NCI-H2196 treated with DMSO at 0.1 percent for 48 hours (cell line): ENCODE results near the gene FAM240A.
"Not testable (repeated sequence)": the region's sequence is repeated elsewhere in the genome, so short reads cannot be mapped to it uniquely, and the experiment has no call there.

ENCODE experiments used
- DNase-seq: peaks from one replicate; lab custom pipeline; 2025; ENCODE audit not compliant: unreplicated experiment; lab: John Stamatoyannopoulos, UW

FAM240A gene

DNA sequence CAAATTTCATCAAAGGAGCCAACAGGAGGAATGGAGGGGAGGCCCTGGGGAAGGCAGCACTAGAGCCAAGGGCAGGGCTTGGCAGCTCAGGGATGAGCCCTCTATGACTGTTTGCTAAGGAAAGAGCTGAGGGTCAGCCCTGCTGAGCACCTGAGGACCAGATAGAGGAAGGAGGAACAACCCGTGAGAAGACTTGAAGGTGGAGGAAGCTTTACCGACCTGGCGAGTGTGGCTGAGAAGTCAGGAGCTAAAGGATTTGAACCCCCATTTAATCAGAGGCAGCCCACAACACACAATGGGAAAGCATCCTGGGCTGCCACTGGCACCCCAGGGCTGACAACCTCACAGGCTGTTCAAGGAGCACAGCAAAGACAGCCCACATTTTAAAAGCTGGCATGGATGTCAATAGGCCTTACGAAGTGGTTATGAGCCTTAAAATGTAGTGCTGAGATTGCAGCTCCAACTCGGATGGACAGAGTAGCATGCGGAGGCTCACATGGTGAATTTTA, 25.5 kb upstream of the FAM240A start:
- no peak for DNase-seq

DNA sequence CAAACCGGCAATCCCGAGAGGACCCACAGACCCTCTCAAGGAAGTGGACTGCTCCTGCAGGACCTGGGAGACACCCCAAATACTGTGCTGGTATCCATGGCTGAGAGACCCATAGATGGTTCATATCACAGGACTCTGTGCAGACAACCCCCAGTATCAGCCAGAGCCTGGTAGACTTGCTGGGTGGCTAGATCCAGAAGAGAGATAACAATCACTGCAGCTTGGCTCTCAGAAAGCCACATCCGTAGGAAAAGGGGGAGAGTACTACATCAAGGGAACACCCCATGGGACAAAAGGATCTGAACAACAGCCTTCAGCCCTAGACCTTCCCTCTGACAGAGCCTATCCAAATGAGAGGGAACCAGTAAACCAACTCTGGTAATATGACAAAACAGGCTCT, 25.1 kb upstream of the FAM240A start:
- DNase-seq, result not testable (repeated sequence)

DNA sequence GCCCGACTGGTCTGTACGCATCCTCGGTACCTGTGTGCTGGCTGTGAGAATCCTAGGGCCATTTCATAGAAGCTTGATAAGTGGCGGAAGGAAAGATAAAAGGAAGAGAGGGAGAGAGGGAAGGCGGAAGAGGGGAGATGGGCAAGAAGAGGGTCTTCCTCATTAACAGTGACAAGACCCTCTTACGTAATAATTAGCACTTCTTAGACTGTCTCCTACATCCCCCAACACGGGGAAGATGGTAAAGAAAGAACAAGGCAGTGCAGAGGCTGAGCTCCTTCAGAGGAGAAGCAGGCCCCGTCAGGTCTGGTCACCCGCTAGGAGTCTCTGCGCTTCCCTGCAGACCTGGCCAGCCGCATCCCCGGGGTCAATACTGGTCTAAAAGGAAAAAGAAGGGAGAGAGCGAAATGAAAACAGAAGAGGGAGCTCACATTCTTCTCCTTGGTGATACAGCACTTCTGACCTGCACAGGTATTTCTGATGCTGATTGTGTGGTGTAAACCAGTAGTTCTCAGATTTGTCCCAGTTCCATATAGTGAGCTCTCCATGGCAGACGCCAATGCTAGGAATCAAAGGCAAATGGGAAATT, 19.0 kb upstream of the FAM240A start:
- no peak for DNase-seq

DNA sequence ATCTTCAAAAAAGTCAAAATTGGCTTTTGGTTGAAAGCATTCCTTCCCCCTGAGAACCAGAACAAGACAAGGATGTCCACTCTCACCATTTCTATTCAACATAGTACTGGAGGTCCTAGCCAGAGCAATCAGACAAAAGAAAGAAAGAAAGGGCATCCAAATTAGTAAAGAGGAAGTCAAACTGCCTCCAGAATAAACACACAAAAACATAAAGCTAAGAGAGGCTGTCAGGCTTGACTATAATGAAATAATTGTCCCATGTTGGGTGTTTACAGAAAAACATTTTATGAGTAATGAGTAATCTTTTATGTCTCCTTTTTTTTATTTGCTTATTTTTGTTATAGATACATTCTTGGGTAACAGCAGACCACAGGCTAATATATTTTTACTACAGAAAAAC, 18.3 kb upstream of the FAM240A start:
- DNase-seq, result no peak

DNA sequence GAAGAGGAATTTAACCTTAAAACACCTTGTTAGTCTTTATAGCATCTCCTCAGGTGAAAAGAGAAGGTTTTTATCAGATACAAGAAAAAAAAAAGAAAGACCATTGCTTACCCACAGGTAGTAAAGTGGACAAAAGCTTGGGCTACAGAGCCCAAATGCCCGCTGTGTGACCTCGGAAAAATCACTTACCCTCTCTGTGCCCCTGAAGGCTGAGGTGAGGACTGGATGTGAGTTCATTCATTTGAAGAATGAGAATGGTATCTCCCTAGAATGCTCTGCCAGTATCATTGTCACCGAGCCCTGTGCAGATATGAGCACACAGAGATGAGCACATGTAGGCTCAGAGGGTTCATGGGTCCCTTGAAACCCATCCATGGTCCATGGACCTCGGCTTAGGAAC, 17.6 kb upstream of the FAM240A start:
- no peak for DNase-seq

DNA sequence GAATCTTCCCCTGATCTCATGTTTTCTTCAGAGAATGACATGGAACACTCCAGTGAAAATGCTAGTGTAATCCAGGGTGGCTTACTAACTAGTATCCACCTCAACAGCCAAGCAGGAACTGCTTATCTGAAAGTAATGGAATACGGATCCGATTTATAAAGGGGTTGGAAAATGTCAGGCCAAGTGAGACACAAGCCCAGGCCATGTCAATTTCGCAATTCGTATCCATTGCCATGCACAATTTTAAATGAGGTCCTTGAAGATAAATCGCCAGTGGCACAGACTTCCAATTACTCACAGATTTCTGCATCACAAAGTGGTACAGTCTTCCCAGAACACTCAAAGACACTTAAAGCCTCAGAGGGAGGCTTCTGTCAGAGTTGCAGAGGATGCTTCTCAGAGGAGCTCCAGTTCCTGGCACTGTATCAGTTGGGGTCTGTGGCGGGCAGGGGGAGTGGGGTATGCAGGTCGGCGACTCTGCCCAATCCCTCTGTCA, 16.5 kb upstream of the FAM240A start:
- DNase-seq, result no peak

DNA sequence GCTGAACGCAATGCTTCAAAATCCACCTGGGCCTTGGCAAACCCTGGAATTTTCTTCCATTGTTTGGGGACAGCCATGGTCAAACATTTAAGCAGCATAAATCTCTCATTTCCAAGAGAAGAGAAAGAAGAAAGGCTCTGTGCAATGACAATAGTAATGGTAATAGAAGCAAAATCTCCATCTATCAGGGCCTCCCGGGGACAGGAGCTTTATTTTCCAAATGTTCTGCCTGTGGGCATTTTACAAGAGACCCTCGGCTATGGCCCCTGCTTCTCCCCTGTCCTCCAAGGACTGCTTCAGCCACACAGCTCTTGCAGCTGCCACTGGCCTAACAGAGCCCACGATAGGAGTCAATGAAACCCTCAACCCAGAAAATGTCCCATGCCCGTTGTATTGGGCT, 12.7 kb upstream of the FAM240A start:
- no peak for DNase-seq

DNA sequence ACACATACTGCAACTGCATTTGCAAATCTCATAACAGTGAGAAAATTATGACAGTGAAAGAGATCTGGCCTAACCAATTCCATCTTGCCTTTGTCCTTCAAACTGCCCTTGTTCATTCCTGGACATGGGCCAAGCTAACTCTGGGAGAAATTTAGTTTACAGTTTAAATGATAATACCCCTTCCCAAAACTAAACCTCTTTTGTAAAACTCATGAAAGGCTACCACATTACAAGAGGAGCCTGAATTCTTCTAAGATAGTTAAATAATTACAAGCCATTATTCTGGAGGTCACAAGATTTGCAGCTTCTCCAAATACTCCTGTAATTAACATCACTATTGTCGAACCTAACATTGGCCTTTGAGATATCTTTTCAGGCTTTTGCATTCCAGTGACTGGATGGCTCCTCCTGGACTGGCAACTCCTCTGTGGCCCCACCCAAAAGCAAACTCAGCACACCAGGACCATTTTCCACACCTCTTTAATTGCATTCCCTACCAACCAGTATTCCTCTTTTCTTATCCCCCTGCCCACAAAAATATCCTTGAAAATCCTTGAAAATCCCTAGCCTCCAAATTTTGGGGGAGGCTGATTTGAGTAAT, 8.8 kb upstream of the FAM240A start:
- DNase-seq, result no peak

DNA sequence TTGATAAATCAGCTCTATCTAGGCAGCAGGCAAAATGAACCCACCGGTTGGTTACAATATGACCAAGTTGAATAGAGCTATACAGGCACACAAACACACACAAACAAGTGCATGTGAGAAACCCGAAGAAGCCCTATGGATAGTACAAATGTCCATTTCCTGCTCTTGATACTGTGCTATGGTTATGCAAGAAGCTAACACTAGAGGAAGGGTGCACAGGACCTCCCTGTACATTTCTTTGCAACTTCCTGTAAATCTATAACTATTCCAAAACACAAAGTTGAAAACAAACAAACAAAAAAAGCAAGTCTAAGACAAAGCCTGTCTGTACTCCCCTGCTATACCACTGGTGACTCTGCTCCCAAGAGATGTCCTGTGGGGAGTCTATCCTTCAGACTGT, 8.2 kb upstream of the FAM240A start:
- no peak for DNase-seq

DNA sequence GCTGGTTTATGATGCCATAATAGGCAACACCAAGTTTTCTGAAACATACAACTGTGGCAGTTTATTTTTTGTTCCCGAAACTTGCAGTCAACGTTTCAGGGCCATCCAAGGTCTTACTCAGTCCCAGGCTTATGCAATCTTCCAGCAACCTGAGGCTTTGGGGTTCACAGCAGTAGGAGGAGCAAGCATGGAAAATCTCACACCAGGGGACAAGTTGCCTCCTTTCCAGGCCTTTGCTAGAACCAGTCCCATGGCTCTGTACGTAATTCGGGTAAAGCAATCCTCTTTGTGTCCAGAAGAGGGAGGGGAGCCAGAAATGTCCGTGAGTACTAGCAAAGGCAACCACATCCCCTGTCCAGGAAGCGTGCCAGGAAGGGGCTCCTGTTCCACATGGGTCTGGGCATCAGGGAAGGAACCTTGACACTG, 4.7 kb upstream of the FAM240A start:
- DNase-seq, result no peak

DNA sequence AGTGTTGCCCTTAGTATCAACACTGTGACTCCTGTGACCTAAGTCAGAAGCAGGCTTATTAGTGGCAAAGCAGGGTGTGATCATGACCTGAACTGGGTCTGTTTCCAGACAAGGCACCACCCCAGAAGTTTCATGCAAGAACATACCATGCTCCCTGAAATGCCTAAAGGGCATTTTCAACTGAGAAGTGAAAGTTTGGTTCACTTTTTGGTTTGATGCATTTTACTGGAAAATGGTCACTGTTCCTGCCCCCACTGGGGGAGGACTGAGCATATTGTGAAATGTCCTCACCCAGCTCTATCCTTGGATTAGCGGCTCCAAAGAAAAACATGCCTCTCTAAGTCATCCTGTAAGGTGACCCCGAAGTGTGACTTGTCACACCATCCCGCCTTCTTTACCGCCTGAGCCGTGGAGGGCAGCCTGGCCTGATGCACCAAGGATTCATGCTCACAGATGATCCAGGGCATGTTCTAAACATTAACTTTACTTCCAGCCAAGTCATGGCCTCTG, 3.1 kb upstream of the FAM240A start:
- no peak for DNase-seq

DNA sequence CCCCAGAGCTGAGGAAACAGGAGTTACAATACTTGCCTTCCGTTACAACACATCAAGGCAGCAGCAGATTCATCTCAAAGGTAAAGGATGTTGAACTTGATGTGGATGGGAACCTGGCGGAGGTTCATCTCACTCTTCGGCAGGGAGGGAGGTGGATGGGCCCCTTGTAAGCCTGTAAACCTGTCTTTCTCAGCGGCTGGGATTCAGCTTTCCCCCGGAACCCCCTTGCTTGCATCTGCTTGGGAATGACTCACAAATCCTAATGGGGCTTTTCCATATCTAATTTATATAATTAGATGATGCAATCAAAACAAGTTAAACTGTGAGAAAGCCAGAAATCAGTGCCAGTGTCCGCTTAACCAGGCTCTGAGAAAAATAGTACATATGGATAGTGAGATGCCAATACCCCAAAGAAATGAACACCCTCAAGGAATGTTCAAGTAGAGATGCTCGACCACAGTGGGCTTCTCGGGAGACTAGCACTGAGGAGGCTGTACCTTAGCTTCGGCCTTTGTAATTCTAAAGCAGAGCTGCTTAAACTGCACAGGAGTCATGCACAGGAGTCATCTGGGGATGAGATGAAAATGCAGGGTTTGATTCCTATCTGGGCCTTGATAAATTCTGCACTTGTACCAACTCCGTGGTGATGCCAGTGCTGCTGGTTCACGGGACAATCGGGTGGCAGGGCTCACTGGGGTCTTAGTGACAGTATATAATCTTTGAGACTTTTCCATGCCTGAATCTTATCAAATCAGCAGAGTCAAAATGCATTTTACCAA, 2.2 kb upstream of the FAM240A start:
- DNase-seq, result no peak

DNA sequence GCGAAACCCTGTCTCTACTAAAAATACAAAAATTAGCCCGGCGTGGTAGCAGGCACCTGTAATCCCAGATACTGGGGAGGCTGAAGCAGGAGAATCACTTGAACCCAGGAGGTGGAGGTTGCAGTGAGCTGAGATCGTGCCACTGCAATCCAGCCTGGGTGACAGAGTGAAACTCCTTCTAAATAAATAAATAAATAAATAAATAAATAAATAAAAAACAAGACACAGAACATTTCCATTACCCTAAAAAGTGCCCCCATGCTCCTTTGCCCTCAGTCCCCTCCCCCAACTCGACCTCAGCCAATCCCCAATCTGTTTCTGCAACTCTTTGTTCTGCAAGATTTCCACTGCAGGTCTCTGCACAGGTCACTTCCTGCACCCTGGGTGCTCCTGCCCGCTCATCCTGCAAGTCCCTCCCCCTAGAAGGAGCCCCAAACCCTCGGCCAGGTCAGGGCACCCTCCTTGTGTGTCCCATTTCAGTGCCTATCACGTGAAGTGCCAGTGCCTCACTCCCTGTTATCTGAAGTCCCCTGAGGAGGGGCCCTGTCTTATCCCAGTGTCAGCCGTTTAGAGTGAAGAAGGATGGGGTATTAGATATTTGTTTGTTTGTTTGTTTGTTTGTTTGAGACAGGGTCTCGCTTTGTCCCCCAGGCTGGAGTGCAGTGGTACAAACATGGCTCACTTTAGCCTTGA, 1.1 kb downstream of the FAM240A start:
- DNase-seq, result no peak

DNA sequence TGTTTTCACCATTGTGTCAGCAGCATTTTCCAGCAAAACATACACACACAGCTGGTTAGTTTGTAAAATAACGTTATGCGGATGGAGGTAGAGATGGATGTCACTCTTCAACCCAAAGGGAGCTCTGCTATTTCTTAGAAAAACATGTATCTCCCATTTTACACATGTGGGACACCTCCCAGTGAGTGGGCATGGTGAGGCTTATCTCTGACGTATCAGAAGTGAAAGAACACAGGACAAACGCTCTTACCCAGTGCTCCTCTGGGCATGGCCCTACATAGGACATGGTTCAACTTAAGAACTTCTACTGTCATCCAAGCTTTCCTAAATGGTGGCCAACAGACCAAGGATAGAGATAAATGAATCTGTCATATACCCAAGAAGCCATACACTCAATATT, 2.1 kb downstream of the FAM240A start:
- DNase-seq, result no peak

DNA sequence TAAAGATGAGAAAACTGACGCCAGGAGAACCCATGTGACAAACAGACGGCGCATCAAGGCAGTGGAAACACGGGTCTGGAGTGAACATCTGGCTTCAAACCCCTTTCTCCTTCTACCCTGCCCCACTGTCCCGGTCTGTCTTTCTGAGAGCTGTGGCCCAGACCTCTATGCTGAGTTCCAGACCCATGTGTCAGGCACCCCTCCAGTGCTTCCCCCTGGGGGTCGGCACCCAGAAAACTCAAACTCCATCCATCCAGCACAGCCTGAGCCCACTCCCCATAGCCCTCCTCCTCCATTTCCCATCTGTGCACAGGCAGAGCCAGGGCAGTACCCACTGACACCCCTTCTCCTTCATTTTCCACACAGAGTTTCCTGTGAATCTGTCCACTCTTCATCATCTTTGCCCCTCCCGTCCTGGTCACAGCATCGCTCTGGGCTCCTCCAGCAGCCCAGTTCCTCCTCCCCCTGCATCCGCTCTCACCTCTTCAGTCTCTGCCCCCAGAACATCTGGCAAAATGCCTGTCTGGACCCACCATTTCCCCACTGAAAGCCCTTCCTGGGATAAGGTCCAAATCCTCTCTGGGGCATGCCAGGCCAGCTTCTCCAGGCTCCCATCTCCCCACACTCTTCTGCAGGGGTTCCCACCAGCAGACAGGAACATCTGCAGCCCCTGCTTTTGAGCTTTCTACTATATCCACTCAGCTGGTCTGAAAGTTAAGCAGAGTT, 2.9 kb downstream of the FAM240A start:
- no peak for DNase-seq

DNA sequence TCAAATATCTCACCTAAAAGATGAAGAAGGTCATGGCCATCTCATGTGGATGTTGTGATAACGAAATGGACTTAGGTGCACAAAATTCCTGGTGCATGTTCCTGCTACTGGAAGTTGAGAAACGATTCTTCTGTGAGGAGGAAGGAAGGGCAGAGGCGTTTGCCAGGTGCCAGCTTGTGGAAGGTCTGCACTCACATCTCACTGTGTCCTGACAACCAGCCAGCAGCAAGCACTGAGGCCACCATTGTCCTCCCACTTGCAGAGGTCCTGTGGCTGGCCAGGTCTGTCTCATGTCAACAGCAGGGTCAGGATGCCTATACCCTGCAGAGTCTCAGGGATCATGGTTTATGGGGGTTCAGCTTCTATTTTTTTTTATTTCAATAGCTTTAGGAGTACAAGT, 3.7 kb downstream of the FAM240A start:
- DNase-seq, result no peak

DNA sequence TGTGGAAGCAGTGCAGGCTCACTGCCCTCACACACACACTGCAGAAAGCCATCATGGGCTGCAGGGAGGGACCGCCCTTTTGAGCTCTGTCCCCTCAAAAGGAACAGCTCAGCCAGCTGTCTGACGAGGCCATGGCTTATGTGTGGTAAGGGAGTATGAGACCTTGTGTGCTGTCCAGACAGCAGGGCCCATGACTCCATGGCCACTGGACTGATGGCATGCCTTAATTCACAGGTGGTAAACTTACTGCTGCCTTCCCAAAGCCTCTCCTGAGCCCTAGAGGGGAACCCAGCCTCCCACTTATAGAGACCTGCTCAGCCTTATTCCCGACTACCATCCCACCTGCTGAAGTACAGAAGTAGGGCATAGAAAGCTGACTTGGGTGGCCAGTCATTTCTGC, 5.6 kb downstream of the FAM240A start:
- DNase-seq, result no peak

DNA sequence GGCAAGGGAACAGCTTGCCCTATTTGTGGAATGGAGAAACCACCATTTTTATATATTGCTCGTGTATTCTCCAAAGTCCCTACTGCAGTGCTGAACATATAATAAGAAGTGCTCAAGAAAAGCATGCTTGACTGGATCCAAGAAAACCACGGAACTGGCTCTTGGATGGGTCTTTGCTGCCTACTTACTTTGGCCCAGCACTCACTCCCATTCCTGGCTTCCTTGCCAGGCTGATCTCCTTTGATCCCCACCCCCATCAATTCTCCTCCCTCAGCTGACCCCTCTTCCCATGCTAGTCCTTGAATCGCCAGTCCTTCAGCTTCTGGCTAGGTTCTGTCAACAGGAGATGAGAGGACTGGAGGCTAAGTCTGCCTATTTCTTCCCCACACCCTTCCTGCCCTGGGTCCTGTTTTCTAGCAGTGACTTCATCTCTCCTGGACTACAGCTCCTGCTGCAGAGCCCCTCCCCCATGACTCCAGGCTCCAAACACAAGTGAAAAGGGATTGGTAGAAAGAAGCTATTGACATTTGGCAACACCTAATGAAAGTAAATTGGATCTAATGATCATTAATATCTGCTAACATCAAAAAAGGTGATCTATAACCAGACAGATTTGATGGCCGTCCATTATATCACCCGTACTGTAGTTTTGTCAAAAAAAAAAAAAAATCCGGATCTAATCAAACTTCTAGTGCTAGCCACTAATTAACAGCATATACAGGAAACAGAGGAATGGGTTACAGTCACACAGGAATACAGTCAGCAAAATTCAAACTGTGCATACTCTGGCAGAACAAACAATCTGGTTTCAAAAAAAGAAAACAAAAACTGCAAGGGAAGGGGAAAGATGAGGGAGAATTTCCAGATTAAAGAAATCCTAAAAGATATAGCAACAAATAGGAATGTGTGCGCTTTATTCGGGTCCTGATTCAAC, 7.8 kb downstream of the FAM240A start:
- DNase-seq, result no peak

DNA sequence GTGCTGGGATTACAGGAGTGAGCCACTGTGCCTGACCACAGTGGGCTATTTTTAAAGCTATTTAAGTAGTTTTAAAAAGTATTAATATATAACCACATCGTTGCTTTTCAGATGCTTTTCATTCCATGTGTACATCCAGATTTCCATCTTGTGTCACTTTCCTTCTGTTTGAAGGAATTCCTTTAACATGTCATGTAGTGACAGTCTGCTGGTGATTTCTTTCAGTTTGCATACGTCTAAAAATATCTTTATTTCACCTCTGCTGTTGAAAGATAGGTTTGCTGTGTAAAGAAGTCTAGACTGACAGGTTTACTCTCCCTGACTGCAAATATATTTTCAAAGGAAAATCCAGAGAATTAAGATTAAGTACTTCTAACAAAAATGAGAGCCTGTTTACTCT, 12.2 kb downstream of the FAM240A start:
- DNase-seq, result no peak
